GM19239 (cell line): ENCODE data around the gene SLC29A3.
A peak's percentile ranks its signal among the peaks of the same experiment; 100 is the strongest.
"Not testable (repeated sequence)": the region's sequence is repeated elsewhere in the genome, so short reads cannot be mapped to it uniquely, and the experiment has no call there.

Experiments
- DNase-seq: peaks from one replicate; pipeline ENCODE4 v3.0.0; 2011; ENCODE audit warnings: low spot score; ENCODE audit not compliant: insufficient read length
- FAIRE-seq: peaks from 2 replicates; lab custom pipeline; 2011; peaks lifted over from hg19 to GRCh38; lab: Jason Lieb, UNC

The SLC29A3 gene

DNA sequence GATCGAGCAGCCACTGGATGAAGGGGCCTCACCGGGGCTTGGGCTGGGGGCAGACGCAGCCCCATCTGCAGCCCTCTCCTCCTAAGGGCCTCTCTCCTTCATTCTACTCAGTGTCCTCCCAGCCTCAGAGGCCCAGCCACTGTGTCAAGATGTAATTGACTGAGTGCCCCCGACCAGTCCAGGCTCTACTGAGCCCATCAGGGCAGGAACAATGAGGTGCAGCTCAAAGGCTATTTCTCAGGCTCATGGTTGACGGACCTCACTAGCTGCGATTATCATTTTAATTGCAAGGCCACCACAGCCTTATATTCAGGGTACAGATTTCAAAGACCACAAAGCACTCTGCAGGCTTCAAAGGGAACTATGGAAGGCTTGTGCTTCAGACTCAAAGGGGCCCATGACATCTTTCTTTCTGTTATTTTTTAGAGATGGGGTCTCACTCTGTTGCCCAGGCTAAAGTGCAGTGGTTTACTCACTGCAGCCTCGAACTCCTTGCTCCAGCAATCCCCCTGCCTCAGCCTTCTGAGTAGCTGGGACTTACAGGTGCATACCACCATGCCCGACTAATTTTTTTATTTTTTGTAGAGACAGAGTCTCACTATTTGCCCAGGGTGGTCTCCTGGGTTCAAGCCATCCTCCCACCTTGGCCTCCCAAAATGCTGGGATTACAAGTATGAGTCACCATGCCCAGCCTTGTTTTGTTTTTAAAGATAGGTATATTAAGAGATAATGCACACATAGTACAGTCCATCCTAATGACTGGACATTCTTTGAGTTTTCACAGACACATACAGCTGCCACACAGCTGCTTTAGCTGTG lies 23.7 kb downstream of the SLC29A3 start:
- DNase-seq (no peak), FAIRE-seq (no peak)

DNA sequence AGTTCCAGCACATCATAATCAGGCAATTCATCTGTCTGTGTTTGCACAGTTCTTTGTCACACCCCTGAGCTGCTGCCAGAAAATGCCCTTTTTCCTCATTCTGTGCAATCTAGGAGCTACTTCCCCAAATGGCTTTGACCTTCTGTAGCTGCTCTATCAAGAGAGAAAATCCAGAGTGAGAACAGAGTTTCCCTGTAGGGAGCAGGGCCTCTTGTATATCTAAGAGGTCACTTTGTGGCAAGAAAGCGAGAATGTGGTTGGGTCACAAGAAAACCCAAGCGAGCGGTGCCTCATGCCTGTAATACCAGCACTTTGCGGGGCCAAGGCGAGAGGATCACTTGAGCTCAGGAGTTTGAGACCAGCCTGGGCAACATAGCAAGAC lies 24.3 kb downstream of the SLC29A3 start:
- DNase-seq (no peak), FAIRE-seq (no peak)

DNA sequence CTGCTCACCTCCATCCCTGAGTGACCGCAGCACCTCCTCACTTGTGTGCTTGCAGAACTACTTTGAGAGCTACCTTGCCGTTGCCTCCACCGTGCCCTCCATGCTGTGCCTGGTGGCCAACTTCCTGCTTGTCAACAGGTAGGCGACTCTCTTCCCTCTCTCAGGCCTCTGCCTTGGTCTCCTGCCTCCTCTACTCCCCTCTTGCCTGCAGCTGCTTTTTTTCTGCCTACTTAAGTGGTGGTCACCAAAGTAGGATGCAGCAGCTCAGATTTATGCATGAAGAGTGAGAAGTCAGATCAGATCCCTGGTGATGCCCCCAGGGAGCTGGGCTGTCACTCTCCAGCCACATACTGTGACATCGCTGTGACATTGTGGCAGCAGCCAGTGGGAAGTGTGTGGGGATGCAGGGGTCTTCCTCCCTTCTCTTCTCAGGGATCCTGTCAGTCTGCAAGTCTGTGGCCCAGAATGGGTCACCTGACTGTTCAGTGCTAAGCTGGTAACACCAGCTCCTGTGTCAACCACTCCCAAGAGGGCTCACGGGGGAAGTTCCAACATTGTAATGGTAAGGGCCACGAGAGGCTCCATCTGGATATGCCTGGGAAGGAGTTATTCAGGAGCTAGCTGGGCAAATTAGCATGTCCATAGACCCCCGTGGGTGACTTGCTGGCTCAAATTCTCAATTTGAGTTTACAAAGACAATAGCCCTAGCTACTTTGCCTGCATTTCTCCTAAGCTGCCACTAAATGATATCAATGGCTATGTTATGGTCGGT lies 25.3 kb downstream of the SLC29A3 start:
- FAIRE-seq: no peak
- no peak for DNase-seq

DNA sequence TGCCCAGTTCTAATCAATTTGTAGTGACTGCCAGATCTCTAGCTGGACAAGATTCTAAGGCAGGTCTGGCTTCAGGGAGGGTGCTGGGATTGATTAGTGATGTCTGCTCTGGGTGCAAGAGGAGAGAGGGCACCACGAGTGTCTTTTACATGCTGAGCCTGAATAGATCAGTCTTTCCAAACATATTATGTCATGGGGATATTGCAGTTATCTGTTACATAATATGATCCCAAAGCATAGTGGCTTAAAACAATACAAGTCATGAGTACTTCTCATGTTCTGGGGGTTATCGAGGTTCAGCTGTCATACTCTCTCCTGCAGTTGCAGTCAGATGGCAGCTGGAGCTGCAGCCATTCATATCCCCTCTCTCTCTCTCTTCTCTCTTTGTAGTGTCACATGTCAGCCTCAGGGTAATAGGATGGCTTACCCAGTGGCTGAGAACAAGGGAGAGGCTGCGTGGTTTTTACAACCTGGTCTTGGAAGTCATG lies 26.0 kb downstream of the SLC29A3 start:
- DNase-seq: no peak
- FAIRE-seq: no peak

DNA sequence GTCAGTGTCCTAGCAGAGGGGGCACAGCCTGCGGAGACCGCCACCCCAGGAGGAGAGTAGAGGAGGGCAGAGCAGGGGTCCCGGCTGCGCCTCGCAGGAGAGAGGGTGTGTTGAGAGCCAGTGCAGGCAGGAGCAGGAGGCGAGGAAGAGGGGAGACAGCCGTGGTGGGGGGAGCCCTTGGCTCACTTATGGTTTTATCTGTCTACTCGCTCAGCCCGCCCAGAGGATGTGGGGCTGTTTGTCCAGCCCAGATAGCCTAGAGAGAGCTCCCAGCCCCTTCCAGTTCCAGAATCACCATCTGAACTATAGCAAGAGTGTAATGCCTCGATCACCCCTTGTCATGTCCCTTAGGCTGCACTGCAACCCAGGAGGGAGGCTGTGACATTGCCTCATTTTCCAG lies 26.6 kb downstream of the SLC29A3 start:
- FAIRE-seq: no peak

DNA sequence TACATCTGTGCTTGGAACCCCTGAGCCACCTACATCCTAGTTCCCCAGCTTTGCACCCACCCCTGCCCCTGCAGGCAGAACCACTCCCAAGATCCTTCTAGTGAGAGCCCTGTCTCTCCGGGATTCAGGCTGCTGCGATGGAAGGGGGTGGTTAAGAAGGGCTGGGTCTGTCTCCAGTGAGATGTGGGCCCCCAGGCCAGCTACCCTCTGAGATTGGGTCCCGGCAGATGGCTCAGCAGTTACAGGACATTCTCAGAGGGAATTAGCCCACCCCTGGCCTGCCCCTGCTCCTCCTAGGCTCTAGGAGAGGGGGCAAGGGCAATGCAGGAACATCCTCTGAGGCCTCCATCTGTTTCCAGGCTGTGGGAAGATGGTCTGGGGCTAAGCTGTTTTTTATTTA lies 27.7 kb downstream of the SLC29A3 start:
- no peak for FAIRE-seq
- DNase-seq: no peak

More for the DNA sequence above, 26.6 kb downstream of the SLC29A3 start:
- DNase-seq: no peak

DNA sequence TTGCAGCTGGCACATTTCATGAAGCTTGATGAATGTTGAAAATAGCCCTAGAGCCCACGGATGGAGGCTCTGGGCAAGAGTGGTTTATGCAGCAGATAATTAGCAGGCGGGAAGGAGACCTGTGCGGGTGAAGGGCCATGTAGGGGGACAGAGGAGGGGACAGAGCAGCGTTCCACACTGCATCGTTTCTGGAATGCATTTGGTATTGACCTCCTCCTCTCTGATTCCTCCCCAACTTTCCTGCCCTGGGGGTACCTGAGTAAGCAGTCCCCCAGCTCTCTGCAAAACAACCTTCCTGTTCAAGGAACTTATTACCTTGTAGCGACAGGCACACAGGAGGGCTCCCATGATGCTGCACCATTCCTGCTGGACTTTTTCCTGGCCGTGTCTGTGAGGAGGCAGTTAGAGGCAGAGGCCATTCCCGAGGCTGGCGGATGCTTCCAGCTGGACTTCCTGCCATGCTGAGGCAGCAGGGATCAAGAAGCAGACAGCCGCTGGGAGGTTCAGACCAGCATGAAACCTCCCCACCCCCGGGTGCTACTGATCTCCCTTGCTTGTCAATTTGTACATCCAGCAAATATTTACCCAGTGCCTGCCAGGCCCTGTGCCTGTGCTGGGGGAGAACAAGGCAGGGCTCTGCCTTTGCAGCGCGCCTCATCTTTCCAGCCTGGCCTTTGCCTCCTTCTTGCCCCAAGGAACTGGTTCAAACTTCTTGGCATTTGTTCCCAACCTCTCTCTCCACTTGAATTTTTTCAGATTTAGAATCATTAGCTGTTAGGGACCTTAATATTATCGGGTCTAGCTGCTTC lies 28.7 kb downstream of the SLC29A3 start:
- DNase-seq (no peak), FAIRE-seq (no peak)

DNA sequence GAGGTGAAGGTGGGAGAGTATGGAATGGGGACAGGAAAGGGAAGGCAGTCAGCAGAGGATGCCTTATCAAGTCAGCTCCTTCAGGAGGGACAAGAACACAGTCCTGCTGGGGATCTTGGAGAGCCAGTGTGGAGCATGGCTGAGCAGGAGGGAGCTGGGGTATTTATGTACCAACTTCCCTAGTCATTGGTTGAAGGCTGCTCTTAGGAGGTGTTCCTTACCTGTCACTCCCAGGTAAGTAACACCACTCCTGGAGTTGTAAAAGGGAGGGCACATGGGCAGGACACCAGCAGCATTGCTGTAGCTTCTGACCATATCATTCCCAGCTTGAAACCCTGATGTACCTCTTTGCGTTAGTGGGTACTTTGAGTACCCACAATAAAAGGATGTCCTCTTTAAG lies 29.8 kb downstream of the SLC29A3 start:
- FAIRE-seq (no peak), DNase-seq (no peak)

DNA sequence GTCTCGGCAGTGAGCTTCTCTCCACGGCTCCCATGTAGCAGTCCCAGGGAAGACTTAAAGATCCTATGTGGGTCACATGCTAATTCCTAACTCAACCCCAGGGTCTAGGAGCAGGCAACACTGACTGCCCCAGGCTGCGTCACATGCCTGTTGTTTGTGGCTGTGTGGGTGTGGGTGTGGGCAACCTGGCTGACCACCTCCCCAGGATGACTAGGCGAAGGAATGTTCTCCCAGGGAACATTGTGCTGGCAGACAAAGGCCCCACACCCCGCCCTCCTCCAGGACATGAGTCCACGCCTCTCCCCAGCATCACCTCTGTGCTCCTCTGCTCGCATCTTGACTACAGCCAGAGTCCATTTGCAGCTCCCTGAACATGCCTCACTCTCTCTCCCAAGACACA lies 30.3 kb downstream of the SLC29A3 start:
- no peak for DNase-seq
- FAIRE-seq: no peak

DNA sequence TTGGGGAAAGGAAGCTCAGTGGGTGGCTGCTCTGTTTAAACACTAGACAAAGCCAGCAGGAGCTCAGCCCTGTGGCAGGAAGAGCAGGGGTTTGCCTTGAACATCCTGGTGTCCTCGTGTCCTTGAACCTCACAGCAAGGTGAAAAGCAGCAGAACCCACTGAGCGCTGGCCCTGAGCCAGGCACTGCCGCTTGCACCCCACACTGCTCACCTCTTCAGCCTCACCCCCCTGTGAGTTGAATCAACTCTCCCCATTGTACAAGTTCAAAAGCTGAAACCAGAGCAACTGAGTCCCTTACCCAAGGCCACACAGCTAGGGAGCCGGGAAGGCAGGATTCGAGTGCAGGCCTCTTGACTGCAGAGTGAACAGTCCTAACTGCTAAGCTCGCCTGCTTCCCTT lies 32.0 kb downstream of the SLC29A3 start:
- DNase-seq (no peak), FAIRE-seq (no peak)

DNA sequence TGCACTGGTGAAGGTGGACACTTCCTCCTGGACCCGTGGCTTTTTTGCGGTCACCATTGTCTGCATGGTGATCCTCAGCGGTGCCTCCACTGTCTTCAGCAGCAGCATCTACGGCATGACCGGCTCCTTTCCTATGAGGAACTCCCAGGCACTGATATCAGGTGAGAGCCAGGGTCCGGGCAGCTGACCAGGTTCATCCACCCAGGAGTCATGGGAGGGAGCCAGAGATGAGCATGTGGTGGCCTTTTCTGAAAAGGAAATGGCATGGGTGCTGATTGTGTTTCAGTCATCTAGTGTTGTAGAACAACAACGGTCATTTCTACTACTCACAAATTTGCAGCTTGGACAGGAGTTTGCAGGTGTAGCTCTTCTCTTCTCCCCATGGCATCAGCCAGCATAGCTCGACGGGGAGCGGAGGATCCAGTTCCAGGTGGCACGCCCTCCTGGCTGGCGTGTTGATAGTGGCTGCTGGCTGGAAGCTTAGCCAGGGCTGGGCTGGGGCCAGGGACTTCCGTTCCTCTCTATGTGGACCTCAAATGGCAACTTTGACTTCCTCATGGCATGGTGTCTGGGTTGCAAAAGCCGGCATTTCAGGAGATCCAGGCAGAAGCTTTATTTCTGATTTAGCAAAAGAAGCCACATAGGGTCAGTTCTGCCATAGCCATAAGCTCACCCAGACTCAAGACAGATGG lies 32.7 kb downstream of the SLC29A3 start:
- DNase-seq (no peak), FAIRE-seq (no peak)

DNA sequence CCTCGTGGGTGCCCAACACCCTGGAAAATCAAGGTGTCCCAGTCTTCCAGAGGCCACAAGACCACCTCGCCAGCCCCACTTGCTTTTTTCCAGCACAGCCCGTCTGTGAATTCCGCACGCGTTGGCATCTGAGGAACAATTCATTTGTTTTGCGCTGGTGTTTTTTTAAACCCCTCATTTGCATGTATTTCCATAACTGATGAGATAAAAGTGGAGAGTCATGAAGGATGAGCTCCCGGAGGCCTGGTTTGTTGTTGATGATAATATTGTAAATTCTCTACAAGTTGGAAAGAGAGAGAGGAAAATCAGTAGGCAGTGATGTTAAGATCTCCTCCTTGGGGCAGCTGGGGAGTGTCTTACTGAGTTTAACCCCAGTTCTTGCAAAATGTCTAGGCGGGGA lies 34.6 kb downstream of the SLC29A3 start:
- DNase-seq: no peak
- FAIRE-seq: no peak

DNA sequence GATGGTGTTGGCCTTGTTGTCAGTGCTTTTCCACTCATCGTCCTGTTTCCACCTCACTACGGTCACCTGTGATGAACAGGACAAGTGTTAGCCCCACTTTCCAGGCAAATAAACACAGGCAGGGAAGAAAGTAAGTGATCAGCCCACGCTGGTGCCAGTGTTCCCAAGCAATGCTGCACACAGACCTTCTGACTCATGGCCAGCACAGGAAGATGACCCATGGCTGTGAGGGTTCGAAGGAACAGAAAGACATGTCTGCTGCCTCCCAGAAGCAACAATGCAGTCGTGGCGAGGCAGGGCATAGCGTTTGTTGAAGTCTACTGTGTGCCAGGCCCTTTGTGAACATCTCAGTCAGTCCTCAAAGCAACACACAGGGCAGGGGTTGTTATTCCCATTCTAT lies 35.7 kb downstream of the SLC29A3 start:
- FAIRE-seq (no peak), DNase-seq (no peak)

DNA sequence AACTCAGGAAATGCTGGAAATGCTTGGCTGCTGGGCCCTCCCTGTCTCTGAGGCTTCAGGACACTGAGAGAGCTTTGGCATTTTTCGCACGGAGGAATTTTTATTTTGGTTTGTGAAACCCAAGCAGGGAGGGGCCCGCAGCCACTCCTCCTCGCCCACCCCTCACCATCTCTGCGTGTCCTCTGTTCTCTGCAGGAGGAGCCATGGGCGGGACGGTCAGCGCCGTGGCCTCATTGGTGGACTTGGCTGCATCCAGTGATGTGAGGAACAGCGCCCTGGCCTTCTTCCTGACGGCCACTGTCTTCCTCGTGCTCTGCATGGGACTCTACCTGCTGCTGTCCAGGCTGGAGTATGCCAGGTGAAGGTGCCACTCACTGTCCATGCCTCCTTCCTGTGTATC lies 36.8 kb downstream of the SLC29A3 start:
- FAIRE-seq: no peak
- no peak for DNase-seq

DNA sequence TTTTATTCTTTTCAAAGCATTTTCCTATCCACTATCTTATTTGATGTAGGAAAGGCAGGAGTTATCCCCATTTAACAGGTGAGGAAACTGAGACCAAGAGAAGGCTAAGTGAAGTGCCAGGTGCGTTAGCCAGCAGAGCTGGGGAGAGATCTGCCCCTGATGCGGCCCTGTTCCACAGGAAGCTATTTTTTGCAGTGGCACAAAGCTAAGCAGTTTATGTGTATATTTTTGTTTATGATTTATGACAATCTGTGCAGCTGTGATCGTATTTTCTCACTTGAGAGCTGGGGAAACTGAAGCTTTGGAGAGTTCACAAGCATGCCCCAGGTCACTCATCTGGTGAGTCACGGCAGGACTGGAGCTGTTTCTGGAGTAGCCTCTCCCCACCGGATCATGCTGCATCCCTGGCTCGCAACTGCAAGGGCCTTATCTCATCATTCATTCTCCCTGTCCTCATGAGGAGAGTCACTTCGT lies 38.8 kb downstream of the SLC29A3 start:
- no peak for FAIRE-seq
- DNase-seq: no peak

DNA sequence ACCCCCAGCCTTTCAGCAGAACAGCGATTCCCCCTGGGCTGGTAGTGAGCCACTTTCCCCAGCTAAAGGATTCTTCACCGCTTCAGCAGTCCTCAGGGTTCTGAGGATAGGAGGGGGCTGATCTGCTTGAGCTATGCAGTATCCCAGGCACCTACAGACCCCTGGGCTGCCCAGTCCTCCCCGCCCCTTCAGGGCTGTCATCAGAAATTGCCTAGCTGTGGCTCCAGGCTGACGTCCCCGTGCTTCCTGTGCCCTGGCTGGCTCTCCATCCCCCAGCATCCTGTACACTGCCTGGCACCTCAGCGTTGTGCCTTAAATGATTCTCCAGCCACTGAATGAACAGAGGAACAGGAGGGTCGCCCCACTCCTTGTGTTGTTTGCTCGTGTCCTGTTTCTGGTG lies 39.2 kb downstream of the SLC29A3 start:
- DNase-seq (no peak), FAIRE-seq (no peak)

DNA sequence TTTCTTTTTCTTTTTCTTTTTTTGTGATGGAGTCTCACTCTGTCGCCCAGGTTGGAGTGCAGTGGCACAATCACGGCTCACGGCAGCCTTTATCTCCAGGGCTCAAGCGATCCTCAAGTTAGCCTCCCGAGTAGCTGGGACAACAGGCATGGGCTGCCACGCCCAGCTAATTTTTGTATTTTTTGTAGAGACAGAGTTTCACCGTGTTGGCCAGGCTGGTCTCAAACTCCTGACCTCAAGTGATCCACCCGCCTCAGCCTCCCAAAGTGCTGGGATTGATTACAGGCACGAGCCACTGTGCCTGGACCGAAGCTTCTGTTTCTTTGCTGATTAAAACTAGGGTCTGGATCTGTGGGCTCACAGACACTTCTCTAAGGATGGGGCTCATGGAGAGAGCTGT lies 39.8 kb downstream of the SLC29A3 start:
- DNase-seq: not testable (repeated sequence)

DNA sequence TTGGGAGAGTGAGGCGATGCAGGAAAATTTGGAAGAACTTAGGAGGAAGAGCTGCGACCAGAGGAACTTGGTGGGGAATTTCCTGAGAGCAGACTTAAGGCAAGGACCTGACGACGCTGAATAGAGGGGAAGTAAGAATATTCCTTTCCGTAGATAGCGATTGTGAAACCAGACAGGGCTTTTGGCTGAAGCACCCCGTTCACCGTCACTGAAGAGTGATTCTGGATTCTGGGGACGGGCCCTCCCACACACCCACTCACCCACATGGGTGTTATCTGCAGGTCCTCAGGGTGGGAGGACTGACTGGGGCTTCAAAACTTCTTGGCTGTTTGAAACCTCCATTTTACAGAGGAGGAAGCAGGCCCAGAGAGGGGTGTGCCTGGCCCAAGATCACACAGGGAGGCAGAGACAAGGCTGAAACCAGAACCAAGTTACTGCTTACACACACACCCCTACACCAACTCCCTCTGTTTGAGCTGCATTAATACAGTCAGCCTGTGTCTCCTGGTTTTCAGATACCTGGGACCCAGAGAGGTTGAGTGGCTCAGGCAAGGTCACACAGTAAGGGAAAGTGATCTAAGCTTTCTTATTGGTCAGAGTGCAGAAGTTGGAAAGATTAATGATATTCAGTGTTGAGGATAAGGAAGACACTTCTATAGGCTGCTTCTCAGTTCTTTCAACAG lies 40.4 kb downstream of the SLC29A3 start:
- FAIRE-seq (no peak), DNase-seq (peak; percentile 48)

More for the DNA sequence above, 39.8 kb downstream of the SLC29A3 start:
- not testable (repeated sequence) for FAIRE-seq

DNA sequence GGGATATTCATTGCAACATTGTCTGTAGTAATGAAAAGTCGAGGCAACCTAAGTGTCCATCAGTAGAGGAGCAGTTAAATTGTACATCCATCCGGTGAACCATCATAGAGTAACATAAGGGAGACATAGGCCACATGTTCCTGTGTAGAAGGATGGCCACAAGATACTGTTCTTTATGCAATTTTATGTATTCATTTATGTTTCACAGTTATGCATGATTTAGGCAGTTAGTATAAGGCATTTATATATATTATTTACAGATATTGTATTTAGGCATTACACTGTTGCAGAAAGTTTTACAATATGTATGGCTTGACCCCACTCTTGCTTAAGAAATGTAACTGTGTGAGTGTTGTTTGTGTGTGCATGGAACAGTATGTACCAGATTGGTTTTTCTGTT lies 41.7 kb downstream of the SLC29A3 start:
- FAIRE-seq (no peak), DNase-seq (no peak)
